ENCODE measurements around the gene TCN1.

DNA sequence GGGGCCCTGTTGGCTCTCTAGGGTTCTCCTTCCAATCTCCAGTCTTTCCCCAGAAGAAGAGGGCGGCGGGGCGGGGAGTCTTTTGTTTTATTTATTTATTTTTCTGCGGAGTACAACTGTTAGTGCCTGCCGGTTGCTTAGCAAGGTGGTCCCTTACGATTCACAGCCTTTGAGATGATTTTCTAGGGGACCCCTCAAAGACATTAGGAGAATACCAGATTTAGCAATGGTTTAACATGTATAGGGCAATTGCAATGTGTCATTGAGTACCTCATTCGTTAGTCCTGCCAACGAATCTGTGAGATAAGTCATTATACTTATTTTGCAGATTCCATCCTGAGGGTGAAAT is 55.4 kb downstream of the TCN1 start:
- TF ChIP-seq, protein P1, sequence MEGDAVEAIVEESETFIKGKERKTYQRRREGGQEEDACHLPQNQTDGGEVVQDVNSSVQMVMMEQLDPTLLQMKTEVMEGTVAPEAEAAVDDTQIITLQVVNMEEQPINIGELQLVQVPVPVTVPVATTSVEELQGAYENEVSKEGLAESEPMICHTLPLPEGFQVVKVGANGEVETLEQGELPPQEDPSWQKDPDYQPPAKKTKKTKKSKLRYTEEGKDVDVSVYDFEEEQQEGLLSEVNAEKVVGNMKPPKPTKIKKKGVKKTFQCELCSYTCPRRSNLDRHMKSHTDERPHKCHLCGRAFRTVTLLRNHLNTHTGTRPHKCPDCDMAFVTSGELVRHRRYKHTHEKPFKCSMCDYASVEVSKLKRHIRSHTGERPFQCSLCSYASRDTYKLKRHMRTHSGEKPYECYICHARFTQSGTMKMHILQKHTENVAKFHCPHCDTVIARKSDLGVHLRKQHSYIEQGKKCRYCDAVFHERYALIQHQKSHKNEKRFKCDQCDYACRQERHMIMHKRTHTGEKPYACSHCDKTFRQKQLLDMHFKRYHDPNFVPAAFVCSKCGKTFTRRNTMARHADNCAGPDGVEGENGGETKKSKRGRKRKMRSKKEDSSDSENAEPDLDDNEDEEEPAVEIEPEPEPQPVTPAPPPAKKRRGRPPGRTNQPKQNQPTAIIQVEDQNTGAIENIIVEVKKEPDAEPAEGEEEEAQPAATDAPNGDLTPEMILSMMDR (IDR thresholded peaks at IDR 0.05): no peak
- TF ChIP-seq EZH2phosphoT487 (IDR thresholded peaks at IDR 0.05) (no peak), EZH2 (IDR thresholded peaks at IDR 0.05) (no peak)
